IMR-90 (cell line): ENCODE results near the gene TRAF3IP1. TPM values are rescaled to one million over a fixed set of nuclear protein-coding genes. Genes with fewer than 3 reads are reported as not detected.

Experiments used
- ATAC-seq: fragments of 200-7000 bp; cut with Tn5 transposase; 2 replicates; pipeline ENCODE4 v1.9.1; 2020; ENCODE audit warnings: low read depth, mild to moderate bottlenecking, moderate library complexity
- BruUV-seq: library from RNA; stranded (reverse); fragments of 400-500 nt; replicated peaks from 2 replicates; lab custom pipeline; 2021; lab: Mats Ljungman, UMichigan
- CTCF ChIA-PET: fragments of 300-600 bp; formaldehyde crosslinking; extraction: SDS; loops from one replicate; lab custom pipeline; 2021; ENCODE audit warnings: antibody characterized with exemption; lab: Yijun Ruan, JAX
- POLR2A ChIA-PET: fragments of 300-600 bp; sonication (Branson Sonifier 250); formaldehyde crosslinking; loops from one replicate; lab custom pipeline; 2022; ENCODE audit warnings: antibody characterized with exemption; ENCODE audit not compliant: unreplicated experiment; lab: Charles Lee
- DNase-seq: peaks from one replicate; pipeline ENCODE4 v3.0.0; 2013
- H2AFZ ChIP-seq: replicated peaks from 2 replicates; pipeline ENCODE3; 2013; ENCODE audit warnings: low read length, mild to moderate bottlenecking; ENCODE audit not compliant: poor library complexity
- H2AK5ac ChIP-seq: 2 replicates; pipeline ENCODE4 v1.6.1; 2013; ENCODE audit warnings: low read depth, low read length, inconsistent platforms
- H2AK9ac ChIP-seq: replicated peaks from 2 replicates; pipeline ENCODE3; 2013; ENCODE audit warnings: mild to moderate bottlenecking, low read depth, low read length, moderate library complexity; ENCODE audit not compliant: poor library complexity
- H2BK120ac ChIP-seq: 2 replicates; pipeline ENCODE4 v1.6.1; 2013; ENCODE audit warnings: low read depth, low read length, inconsistent platforms
- H2BK15ac ChIP-seq: 3 replicates; pipeline ENCODE4 v1.6.1; 2013; ENCODE audit warnings: low read depth, low read length, inconsistent platforms
- H2BK20ac ChIP-seq: 2 replicates; pipeline ENCODE4 v1.6.1; 2013; ENCODE audit warnings: low read depth, mild to moderate bottlenecking, inconsistent platforms, low read length, moderate library complexity
- H2BK5ac ChIP-seq: 2 replicates; pipeline ENCODE4 v1.6.1; 2013; ENCODE audit warnings: mild to moderate bottlenecking, low read depth, low read length, inconsistent platforms; ENCODE audit not compliant: poor library complexity, severe bottlenecking
- H3K14ac ChIP-seq: replicated peaks from 2 replicates; pipeline ENCODE4 v1.6.1; 2013; ENCODE audit warnings: low read depth, low read length, inconsistent platforms
- H3K18ac ChIP-seq: 2 replicates; pipeline ENCODE4 v1.6.1; 2013; ENCODE audit warnings: low read depth, low read length, control low read depth
- H3K23ac ChIP-seq: 2 replicates; pipeline ENCODE4 v1.6.1; 2013; ENCODE audit warnings: low read depth, low read length, inconsistent platforms
- H3K27ac ChIP-seq: 2 replicates; pipeline ENCODE4 v1.5.1; 2013; ENCODE audit warnings: mild to moderate bottlenecking, control low read depth, low read length; ENCODE audit not compliant: insufficient read depth
- H3K27me3 ChIP-seq: 2 replicates; pipeline ENCODE4 v1.6.1; 2013; ENCODE audit warnings: low read length; ENCODE audit not compliant: control insufficient read depth, insufficient read depth
- H3K36me3 ChIP-seq: 2 replicates; pipeline ENCODE4 v1.6.1; 2013; ENCODE audit warnings: low read length, mixed read lengths; ENCODE audit not compliant: control insufficient read depth, insufficient read depth
- H3K4ac ChIP-seq: 2 replicates; pipeline ENCODE4 v1.6.1; 2013; ENCODE audit warnings: low read depth, low read length, inconsistent platforms
- H3K4me1 ChIP-seq: 2 replicates; pipeline ENCODE4 v1.6.1; 2013; ENCODE audit warnings: low read length, mixed read lengths; ENCODE audit not compliant: control insufficient read depth, insufficient read depth
- H3K4me2 ChIP-seq: 2 replicates; pipeline ENCODE4 v1.6.1; 2013; ENCODE audit warnings: low read depth, mild to moderate bottlenecking, control low read depth, low read length, moderate library complexity
- H3K4me3 ChIP-seq: 2 replicates; pipeline ENCODE4 v1.5.1; 2013; ENCODE audit warnings: low read depth, mild to moderate bottlenecking, control low read depth, low read length, moderate library complexity; ENCODE audit not compliant: insufficient read depth
- H3K56ac ChIP-seq: 2 replicates; pipeline ENCODE4 v1.6.1; 2013; ENCODE audit warnings: low read length, inconsistent platforms; ENCODE audit not compliant: insufficient read depth; ENCODE audit errors: extremely low read depth
- H3K79me1 ChIP-seq, 2 experiments: 2 replicates each; pipeline ENCODE4 v1.6.1; 2013; ENCODE audit warnings: low read length in 2 of 2, inconsistent platforms in 1 of 2, low read depth in 1 of 2
- H3K9ac ChIP-seq: 2 replicates; pipeline ENCODE4 v1.6.1; 2013; ENCODE audit warnings: low read depth, low read length, control low read depth
- H3K9me1 ChIP-seq: 2 replicates; pipeline ENCODE4 v1.6.1; 2013; ENCODE audit warnings: low read length, inconsistent platforms; ENCODE audit not compliant: insufficient read depth
- H3K9me3 ChIP-seq: 2 replicates; pipeline ENCODE4 v1.6.1; 2013; ENCODE audit warnings: low read length; ENCODE audit not compliant: control insufficient read depth, insufficient read depth
- H4K20me1 ChIP-seq: 2 replicates; pipeline ENCODE4 v1.6.1; 2013; ENCODE audit warnings: low read length, inconsistent platforms; ENCODE audit not compliant: insufficient read depth
- H4K5ac ChIP-seq: 2 replicates; pipeline ENCODE4 v1.6.1; 2013; ENCODE audit warnings: mild to moderate bottlenecking, low read depth, low read length, control low read depth
- H4K8ac ChIP-seq, 2 experiments: 2 replicates each; pipeline ENCODE4 v1.6.1; 2013; ENCODE audit warnings: low read depth in 2 of 2, low read length in 2 of 2, control low read depth in 1 of 2, inconsistent platforms in 1 of 2
- H4K91ac ChIP-seq: 2 replicates; pipeline ENCODE4 v1.6.1; 2013; ENCODE audit warnings: low read depth, low read length, inconsistent platforms; ENCODE audit not compliant: insufficient read depth
- CEBPB ChIP-seq: IDR thresholded peaks from 2 replicates; pipeline ENCODE4 v1.6.1; 2012; ENCODE audit warnings: low read depth, low read length, improper control_type of control experiment
- MXI1 ChIP-seq: IDR thresholded peaks from 2 replicates; pipeline ENCODE4 v1.6.1; 2012; ENCODE audit warnings: low read depth, mild to moderate bottlenecking, low read length, moderate library complexity, borderline replicate concordance
- POLR2A ChIP-seq: IDR thresholded peaks from 2 replicates; pipeline ENCODE4 v1.6.1; 2012; ENCODE audit warnings: mild to moderate bottlenecking, low read depth, low read length
- SMC3 ChIP-seq: fragments of 150-350 bp; IDR thresholded peaks from 2 replicates; pipeline ENCODE4 v1.6.1; 2016; ENCODE audit warnings: low read depth, mild to moderate bottlenecking, antibody characterized with exemption, low read length, moderate library complexity
- WGBS, 2 experiments: methylation state at CpG; one replicate each; pipeline versions ENCODE4 v1.1.5 to v1.1.7; 2013; ENCODE audit warnings: missing lambda C conversion rate in 2 of 2; ENCODE audit not compliant: insufficient read length in 1 of 2; ENCODE audit errors: extremely low coverage in 2 of 2; 5-methylcytosine and 5-hydroxymethylcytosine counted together
- dilution Hi-C: fragments of 300-500 bp; cut with HindIII; formaldehyde crosslinking; loops from one replicate; pipeline ENCODE4 v1.14.3; 2018; ENCODE audit warnings: low sequenced_read_pairs; ENCODE audit not compliant: unreplicated experiment
- in situ Hi-C: fragments of 300-500 bp; cut with MboI; formaldehyde crosslinking; loops from 3 replicates; pipeline ENCODE4 v1.14.3; 2019; ENCODE audit warnings: low sequenced_read_pairs, inconsistent platforms, mixed read lengths
- intact Hi-C: fragments of 100-400 bp; cut with micrococcal nuclease; formaldehyde crosslinking; loops from 2 replicates; pipeline ENCODE4 v1.10.0; 2022
- polyA plus RNA-seq, 3 experiments: library from polyadenylated mRNA; depleted of rRNA; stranded (reverse); fragments of >200 nt; gene quantifications; 2 replicates each; pipeline ENCODE4 v1.2.3, GENCODE V29; 2012; ENCODE audit warnings: low replicate concordance in 1 of 3
- total RNA-seq: library from RNA; depleted of rRNA; stranded (reverse); fragments of >200 nt; gene quantifications from 2 replicates; pipeline ENCODE4 v1.2.3, GENCODE V29; 2012
- TF ChIP-seq, protein P1 (sequence below): conservative IDR thresholded peaks from 2 replicates; pipeline ENCODE4 v1.5.1; 2012; ENCODE audit warnings: mild to moderate bottlenecking, low read depth, low read length, improper control_type of control experiment

TRAF3IP1 gene
- total and polyA plus RNA-seq, 2 of the 4 experiments (the other 2 are of a cell fraction), result 5.9 to 8.3 TPM

DNA sequence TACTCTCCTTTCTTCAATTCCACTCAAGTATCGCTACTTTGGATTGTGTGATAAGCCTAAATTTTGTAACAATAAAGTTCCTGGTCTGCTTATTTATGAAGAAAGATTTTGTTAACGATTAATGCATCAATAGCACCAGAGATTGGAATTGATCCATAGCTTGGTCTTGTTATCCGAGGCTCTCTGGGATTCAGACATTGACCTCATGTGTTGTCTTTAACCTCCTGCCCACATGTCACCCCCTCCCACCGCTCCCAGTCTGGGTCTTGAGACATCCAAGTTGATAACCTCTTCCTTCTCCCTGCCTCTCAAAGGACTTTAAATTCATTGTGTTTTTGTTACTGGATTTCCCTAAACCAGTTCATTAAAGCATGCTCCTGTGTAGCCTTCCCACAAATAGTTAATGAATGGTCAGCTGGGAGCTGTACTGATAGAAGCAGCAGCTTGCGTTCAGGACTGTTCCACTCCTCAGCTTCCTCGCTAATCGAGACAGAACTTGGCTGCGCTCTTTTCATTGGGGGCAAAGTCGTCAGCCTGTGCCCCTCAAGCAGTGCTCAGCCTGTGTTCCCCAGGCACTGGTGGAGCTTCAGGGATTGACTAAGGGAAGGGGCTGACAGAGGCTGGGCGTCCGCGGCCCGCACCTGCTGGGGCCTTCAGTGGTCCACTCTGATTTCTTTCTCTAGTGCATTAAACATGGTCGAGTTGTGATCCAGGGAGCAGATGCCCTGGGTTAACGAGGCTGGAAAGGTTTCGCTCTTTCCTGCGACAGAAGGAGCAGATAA lies 125.3 kb downstream of the TRAF3IP1 start:
- no peaks in the 10 kb centered on the region for H3K27me3 ChIP-seq
- POLR2A ChIA-PET, result no interaction called here
- no peak overlapping the region for H2AK5ac ChIP-seq
- no peak overlapping the region for H3K4me3 ChIP-seq
- ATAC-seq (no peak), DNase-seq (no peak)
- no peaks in the 10 kb centered on the region for H3K9me3 ChIP-seq
- H3K18ac ChIP-seq, result no peak overlapping the region
- no peak overlapping the region for H2BK120ac ChIP-seq
- 95% methylated on average over 7 of the region's 17 CpGs; no CpG with 5 or more reads in 1 of the 2 experiments for WGBS, 2 experiments
- no peak overlapping the region for H3K9ac ChIP-seq
- no peak overlapping the region for H2AFZ ChIP-seq
- peaks cover 30% of the 10 kb centered on the region for H4K20me1 ChIP-seq
- BruUV-seq, result no TSS peak
- no peak overlapping the region for H2BK20ac ChIP-seq
- peaks cover 61% of the 10 kb centered on the region for H3K36me3 ChIP-seq
- no peak overlapping the region for H3K56ac ChIP-seq
- H3K4me1 ChIP-seq, result peaks cover 12% of the 10 kb centered on the region
- no peak overlapping the region for H2BK15ac ChIP-seq
- H4K91ac ChIP-seq, result no peak overlapping the region
- H3K23ac ChIP-seq, result no peak overlapping the region
- no peak for TF ChIP-seq CEBPB
- TF ChIP-seq SMC3, result no peak
- TF ChIP-seq POLR2A, result no peak
- TF ChIP-seq MXI1, result no peak
- TF ChIP-seq, protein P1, sequence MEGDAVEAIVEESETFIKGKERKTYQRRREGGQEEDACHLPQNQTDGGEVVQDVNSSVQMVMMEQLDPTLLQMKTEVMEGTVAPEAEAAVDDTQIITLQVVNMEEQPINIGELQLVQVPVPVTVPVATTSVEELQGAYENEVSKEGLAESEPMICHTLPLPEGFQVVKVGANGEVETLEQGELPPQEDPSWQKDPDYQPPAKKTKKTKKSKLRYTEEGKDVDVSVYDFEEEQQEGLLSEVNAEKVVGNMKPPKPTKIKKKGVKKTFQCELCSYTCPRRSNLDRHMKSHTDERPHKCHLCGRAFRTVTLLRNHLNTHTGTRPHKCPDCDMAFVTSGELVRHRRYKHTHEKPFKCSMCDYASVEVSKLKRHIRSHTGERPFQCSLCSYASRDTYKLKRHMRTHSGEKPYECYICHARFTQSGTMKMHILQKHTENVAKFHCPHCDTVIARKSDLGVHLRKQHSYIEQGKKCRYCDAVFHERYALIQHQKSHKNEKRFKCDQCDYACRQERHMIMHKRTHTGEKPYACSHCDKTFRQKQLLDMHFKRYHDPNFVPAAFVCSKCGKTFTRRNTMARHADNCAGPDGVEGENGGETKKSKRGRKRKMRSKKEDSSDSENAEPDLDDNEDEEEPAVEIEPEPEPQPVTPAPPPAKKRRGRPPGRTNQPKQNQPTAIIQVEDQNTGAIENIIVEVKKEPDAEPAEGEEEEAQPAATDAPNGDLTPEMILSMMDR, result no peak
- H3K14ac ChIP-seq, result no peak overlapping the region
- H3K27ac ChIP-seq, result no peak overlapping the region
- H2AK9ac ChIP-seq, result no peak overlapping the region
- H4K8ac ChIP-seq, result no peak overlapping the region; a peak in 1 of 4 replicates
- dilution Hi-C loops (no loop called here), intact Hi-C loops (no loop called here), in situ Hi-C loops (no loop called here)
- no peak overlapping the region for H4K5ac ChIP-seq
- H3K4me2 ChIP-seq, result no peak overlapping the region
- no peak overlapping the region for H3K4ac ChIP-seq
- H2BK5ac ChIP-seq, result no peak overlapping the region
- peaks cover 23% of the 10 kb centered on the region for H3K9me1 ChIP-seq
- peaks cover 41 to 79% of the 10 kb centered on the region in 2 experiments for H3K79me1 ChIP-seq
- CTCF ChIA-PET, result no interaction called here
